Tibial nerve (tissue), 4 donors: ENCODE measurements around the gene RPS14. TPM values are rescaled to one million over a fixed set of nuclear protein-coding genes. Genes with fewer than 3 reads are reported as not detected.
"Not testable (repeated sequence)": the region's sequence is repeated elsewhere in the genome, so short reads cannot be mapped to it uniquely, and the experiment has no call there.

Source experiments
- DNase-seq, 2 donors: peaks; one replicate each; pipeline ENCODE4 v3.0.0-alpha.2; 2019; ENCODE audit warnings: low spot score in 2 of 2
- H3K27ac ChIP-seq, 4 donors: fragments of 200-600 bp; sonication (generic) in 3 of 4; one replicate each; pipeline ENCODE4 v1.5.1; 2017 to 2019; ENCODE audit warnings: mild to moderate bottlenecking in 1 of 4
- H3K27me3 ChIP-seq, 2 donors: fragments of 200-600 bp; sonication (generic) in 1 of 2; one replicate each; pipeline versions ENCODE4 v1.5.1 to v1.6.0; 2017 to 2019
- H3K36me3 ChIP-seq, 3 donors: fragments of 200-600 bp; sonication (generic); one replicate each; pipeline ENCODE4 v1.5.1; 2018 to 2019
- H3K4me1 ChIP-seq, 4 donors: fragments of 200-600 bp; sonication (generic) in 3 of 4; one replicate each; pipeline ENCODE4 v1.5.1; 2017 to 2019
- H3K4me3 ChIP-seq, 4 donors: fragments of 200-600 bp; sonication (generic) in 3 of 4; one replicate each; pipeline ENCODE4 v1.5.1; 2017 to 2019; ENCODE audit warnings: mild to moderate bottlenecking in 1 of 4, moderate library complexity in 1 of 4
- H3K9me3 ChIP-seq, 4 donors: fragments of 200-600 bp; sonication (generic) in 3 of 4; one replicate each; pipeline ENCODE4 v1.5.1; 2017 to 2019
- CTCF ChIP-seq, 5 experiments: fragments of 200-600 bp in 3 of 5; fragments of 450-650 bp in 2 of 5; sonication (generic) in 3 of 5; IDR thresholded peaks; one replicate each; pipeline ENCODE4 v1.5.1; 2016 to 2019; ENCODE audit warnings: antibody characterized with exemption in 5 of 5, mild to moderate bottlenecking in 3 of 5, moderate library complexity in 2 of 5
- EP300 ChIP-seq, 2 donors: sonication (generic); formaldehyde crosslinking; IDR thresholded peaks; one replicate each; pipeline ENCODE4 v1.6.1; 2017; ENCODE audit warnings: antibody characterized with exemption in 2 of 2, mild to moderate bottlenecking in 1 of 2
- POLR2A ChIP-seq, 2 donors: fragments of 450-650 bp; IDR thresholded peaks; one replicate each; pipeline ENCODE4 v1.6.1; 2017; ENCODE audit warnings: antibody characterized with exemption in 2 of 2, mild to moderate bottlenecking in 2 of 2, moderate library complexity in 2 of 2
- WGBS, 2 donors: methylation state at CpG; one replicate each; pipeline ENCODE4 v1.1.5; 2018; 5-methylcytosine and 5-hydroxymethylcytosine counted together
- total RNA-seq, 4 donors: library from RNA; depleted of rRNA; stranded (reverse); fragments of >200 nt; gene quantifications; one replicate each; pipeline ENCODE4 v1.1.0, GENCODE V29; 2016

The RPS14 gene
- total RNA-seq, 4 donors from 2014 or later = 2,328 to 3,623 (median 2,710) TPM

GRCh38 chr5:150457121-150457520, 7.6 kb upstream of the RPS14 start:
- Histone ChIP-seq H3K4me3 (no peak overlapping the region), H3K27me3 (no peaks in the 10 kb centered on the region), H3K27ac (no peak overlapping the region), H3K9me3 (no peaks in the 10 kb centered on the region), H3K4me1 (peaks cover 0 to 14% (median 2%) of the 10 kb centered on the region in 4 donors), H3K36me3 (no peaks in the 10 kb centered on the region)
- 63 to 64% methylated on average over 6 of the region's 6 CpGs for WGBS, 2 donors
- TF ChIP-seq CTCF (IDR thresholded peaks at IDR 0.05) (no peak), POLR2A (IDR thresholded peaks at IDR 0.05) (no peak), EP300 (IDR thresholded peaks at IDR 0.05) (no peak)
- no peak for DNase-seq

DNA sequence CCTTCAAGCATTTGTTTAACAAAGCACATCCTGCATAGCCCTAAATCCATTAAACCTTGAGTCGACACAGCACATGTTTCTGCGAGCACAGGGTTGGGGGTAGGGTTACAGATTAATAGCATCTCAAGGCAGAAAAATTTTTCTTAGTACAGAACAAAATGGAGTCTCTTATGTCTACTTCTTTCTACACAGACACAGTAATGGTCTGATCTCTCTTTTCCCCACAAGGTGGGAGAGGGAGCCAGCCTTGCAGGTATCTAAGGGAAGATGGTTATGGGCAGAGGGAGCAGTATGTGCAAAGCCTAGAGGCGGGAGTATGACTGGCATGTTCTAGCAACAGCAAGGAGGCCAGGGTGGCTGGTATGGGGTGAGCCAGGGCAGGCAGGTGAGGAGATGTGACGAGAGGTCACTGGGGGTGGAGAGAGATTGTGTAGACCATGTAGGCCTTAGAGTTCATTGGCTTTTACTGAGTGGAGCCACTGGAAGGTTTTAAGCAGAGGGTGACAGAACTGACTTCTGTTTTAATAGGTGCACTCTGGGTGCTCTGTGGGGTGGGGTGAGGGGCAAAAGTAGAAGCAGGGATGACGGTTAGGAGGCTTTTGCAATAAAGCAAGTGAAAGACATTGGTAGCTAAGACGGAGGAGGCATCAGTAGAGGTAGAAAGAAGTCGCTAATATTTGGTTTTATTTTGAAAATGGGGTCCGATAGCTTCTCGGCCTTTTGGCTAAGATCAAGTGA, 5.1 kb upstream of the RPS14 start:
- WGBS, 2 donors = 70 to 80% methylated on average over 9 of the region's 9 CpGs
- Histone ChIP-seq H3K4me1 (peaks cover 0 to 12% (median 2%) of the 10 kb centered on the region in 4 donors), H3K4me3 (no peak overlapping the region), H3K36me3 (no peaks in the 10 kb centered on the region), H3K9me3 (no peaks in the 10 kb centered on the region), H3K27ac (no peak overlapping the region), H3K27me3 (no peaks in the 10 kb centered on the region)
- DNase-seq = no peak
- no peak for TF ChIP-seq EP300 (IDR thresholded peaks at IDR 0.05)
- no peak for TF ChIP-seq CTCF (IDR thresholded peaks at IDR 0.05)
- TF ChIP-seq POLR2A (IDR thresholded peaks at IDR 0.05) = no peak

GRCh38 chr5:150454027-150454426, 4.5 kb upstream of the RPS14 start:
- H3K9me3 ChIP-seq, H3K27me3 ChIP-seq, H3K4me1 ChIP-seq, H3K36me3 ChIP-seq, H3K27ac ChIP-seq, DNase-seq, H3K4me3 ChIP-seq: not testable (repeated sequence)
- 53 to 57% methylated on average over 8 of the region's 8 CpGs for WGBS, 2 donors

DNA sequence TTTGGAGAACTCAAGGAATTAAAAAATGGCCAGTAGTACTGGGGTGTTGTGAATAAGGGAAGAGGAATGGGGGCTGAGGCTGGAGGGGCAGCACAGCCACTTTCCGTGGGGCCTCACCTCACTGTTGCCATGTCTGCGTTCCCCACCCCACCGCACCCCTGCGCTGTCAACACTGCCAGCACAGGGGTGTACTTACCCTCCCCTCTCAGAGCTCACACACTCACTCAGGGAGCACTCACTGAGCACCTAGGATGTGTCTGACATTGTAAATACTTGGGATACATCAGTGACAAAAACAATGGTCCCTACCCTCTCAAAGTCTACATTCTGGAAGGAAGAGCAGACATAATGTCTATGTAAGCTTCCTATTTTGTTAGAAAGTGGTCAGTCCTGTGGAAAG, 3.4 kb upstream of the RPS14 start:
- no peak overlapping the region for H3K4me3 ChIP-seq
- peaks cover 0 to 11% (median 8%) of the 10 kb centered on the region in 4 donors for H3K4me1 ChIP-seq
- H3K27me3 ChIP-seq = no peaks in the 10 kb centered on the region
- TF ChIP-seq EP300 (IDR thresholded peaks at IDR 0.05) (no peak), CTCF (IDR thresholded peaks at IDR 0.05) (no peak), POLR2A (IDR thresholded peaks at IDR 0.05) (no peak)
- peaks cover 0 to under 1% (median 0%) of the 10 kb centered on the region in 3 donors for H3K36me3 ChIP-seq
- H3K9me3 ChIP-seq = no peaks in the 10 kb centered on the region
- 89 to 94% methylated on average over 4 of the region's 4 CpGs for WGBS, 2 donors
- H3K27ac ChIP-seq = no peak overlapping the region
- DNase-seq = no peak

DNA sequence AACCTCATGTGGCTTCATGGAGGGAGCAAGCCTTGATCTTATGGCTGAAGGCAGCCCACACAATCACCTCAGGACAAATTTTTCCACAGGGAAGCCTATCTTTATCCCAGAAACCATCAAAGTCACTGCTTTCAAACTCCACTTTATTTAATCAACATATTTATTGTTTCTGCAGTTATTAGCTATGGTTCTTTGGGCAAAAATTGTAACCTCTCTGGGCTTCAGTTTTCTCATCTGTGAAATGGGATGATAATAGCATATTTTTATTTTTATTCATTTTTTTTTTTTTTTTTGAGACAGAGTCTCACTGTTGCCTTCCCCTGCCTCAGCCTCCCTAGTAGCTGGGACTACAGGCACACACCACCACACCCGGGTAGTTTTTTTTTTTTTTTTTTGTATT, 2.1 kb upstream of the RPS14 start:
- Histone ChIP-seq H3K4me3 (no peak overlapping the region), H3K27ac (no peak overlapping the region), H3K36me3 (peaks cover 0 to 14% (median 3%) of the 10 kb centered on the region in 3 donors), H3K9me3 (no peaks in the 10 kb centered on the region), H3K4me1 (peaks cover 0 to 23% (median 16%) of the 10 kb centered on the region in 4 donors), H3K27me3 (no peaks in the 10 kb centered on the region)
- DNase-seq = no peak
- no peak for TF ChIP-seq POLR2A (IDR thresholded peaks at IDR 0.05)
- TF ChIP-seq CTCF (IDR thresholded peaks at IDR 0.05) = no peak
- TF ChIP-seq EP300 (IDR thresholded peaks at IDR 0.05) = no peak
- 88 to 97% methylated on average over 1 of the region's 1 CpG for WGBS, 2 donors
